Sigmoid colon (tissue), 4 donors: Measurements from ENCODE around the gene RABGAP1L.

Source experiments
- EP300 ChIP-seq, 4 donors: sonication (generic); formaldehyde crosslinking; IDR thresholded peaks; one replicate each; pipeline ENCODE4 v1.6.1; 2017; ENCODE audit warnings: antibody characterized with exemption in 4 of 4
- POLR2A ChIP-seq, 2 donors: fragments of 450-650 bp; IDR thresholded peaks; one replicate each; pipeline ENCODE4 v1.6.1; 2016; ENCODE audit warnings: antibody characterized with exemption in 2 of 2, mild to moderate bottlenecking in 2 of 2, moderate library complexity in 2 of 2
- POLR2AphosphoS5 ChIP-seq, 4 donors: sonication (generic); formaldehyde crosslinking; IDR thresholded peaks; one replicate each; pipeline ENCODE4 v1.6.1; 2017; ENCODE audit warnings: antibody characterized with exemption in 4 of 4
- TF ChIP-seq, protein P1 (sequence below), 4 experiments: fragments of 450-650 bp in 3 of 4; fragments of 200-600 bp in 1 of 4; IDR thresholded peaks; one replicate each; pipeline ENCODE4 v1.5.1; 2016 to 2019; ENCODE audit warnings: antibody characterized with exemption in 4 of 4, mild to moderate bottlenecking in 3 of 4, moderate library complexity in 2 of 4

GRCh38 chr1:174946031-174946430, 786.7 kb downstream of the RABGAP1L start:
- TF ChIP-seq, protein P1, sequence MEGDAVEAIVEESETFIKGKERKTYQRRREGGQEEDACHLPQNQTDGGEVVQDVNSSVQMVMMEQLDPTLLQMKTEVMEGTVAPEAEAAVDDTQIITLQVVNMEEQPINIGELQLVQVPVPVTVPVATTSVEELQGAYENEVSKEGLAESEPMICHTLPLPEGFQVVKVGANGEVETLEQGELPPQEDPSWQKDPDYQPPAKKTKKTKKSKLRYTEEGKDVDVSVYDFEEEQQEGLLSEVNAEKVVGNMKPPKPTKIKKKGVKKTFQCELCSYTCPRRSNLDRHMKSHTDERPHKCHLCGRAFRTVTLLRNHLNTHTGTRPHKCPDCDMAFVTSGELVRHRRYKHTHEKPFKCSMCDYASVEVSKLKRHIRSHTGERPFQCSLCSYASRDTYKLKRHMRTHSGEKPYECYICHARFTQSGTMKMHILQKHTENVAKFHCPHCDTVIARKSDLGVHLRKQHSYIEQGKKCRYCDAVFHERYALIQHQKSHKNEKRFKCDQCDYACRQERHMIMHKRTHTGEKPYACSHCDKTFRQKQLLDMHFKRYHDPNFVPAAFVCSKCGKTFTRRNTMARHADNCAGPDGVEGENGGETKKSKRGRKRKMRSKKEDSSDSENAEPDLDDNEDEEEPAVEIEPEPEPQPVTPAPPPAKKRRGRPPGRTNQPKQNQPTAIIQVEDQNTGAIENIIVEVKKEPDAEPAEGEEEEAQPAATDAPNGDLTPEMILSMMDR (IDR thresholded peaks at IDR 0.05) = no peak
- TF ChIP-seq POLR2AphosphoS5 (IDR thresholded peaks at IDR 0.05) = no peak
- TF ChIP-seq EP300 (IDR thresholded peaks at IDR 0.05) = no peak
- TF ChIP-seq POLR2A (IDR thresholded peaks at IDR 0.05) = no peak
